Lower leg skin (tissue), 3 donors: Measurements from ENCODE around the gene RIPK1.

ENCODE experiments used
- POLR2A ChIP-seq, 2 donors: fragments of 450-650 bp; IDR thresholded peaks; one replicate each; pipeline ENCODE4 v1.6.1; 2016 to 2017; ENCODE audit warnings: antibody characterized with exemption in 2 of 2, mild to moderate bottlenecking in 1 of 2, moderate library complexity in 1 of 2
- TF ChIP-seq, protein P1 (sequence below), 3 donors: fragments of 450-650 bp; IDR thresholded peaks; one replicate each; pipeline ENCODE4 v1.5.1; 2016; ENCODE audit warnings: antibody characterized with exemption in 3 of 3, mild to moderate bottlenecking in 3 of 3, moderate library complexity in 2 of 3

- TF ChIP-seq, protein P1, sequence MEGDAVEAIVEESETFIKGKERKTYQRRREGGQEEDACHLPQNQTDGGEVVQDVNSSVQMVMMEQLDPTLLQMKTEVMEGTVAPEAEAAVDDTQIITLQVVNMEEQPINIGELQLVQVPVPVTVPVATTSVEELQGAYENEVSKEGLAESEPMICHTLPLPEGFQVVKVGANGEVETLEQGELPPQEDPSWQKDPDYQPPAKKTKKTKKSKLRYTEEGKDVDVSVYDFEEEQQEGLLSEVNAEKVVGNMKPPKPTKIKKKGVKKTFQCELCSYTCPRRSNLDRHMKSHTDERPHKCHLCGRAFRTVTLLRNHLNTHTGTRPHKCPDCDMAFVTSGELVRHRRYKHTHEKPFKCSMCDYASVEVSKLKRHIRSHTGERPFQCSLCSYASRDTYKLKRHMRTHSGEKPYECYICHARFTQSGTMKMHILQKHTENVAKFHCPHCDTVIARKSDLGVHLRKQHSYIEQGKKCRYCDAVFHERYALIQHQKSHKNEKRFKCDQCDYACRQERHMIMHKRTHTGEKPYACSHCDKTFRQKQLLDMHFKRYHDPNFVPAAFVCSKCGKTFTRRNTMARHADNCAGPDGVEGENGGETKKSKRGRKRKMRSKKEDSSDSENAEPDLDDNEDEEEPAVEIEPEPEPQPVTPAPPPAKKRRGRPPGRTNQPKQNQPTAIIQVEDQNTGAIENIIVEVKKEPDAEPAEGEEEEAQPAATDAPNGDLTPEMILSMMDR (IDR thresholded peaks at IDR 0.05), result no peak
- no peak for TF ChIP-seq POLR2A (IDR thresholded peaks at IDR 0.05)
These were observed 79.8 kb downstream of the RIPK1 start for GRCh38 chr6:3147914-3148757.
